Measurements from ENCODE around the gene DOCK10. TPM values are rescaled to one million over a fixed set of nuclear protein-coding genes. Genes with fewer than 3 reads are reported as not detected.

The DOCK10 gene
- total RNA-seq, 1 donor from 2014 or later: 205 TPM

DNA sequence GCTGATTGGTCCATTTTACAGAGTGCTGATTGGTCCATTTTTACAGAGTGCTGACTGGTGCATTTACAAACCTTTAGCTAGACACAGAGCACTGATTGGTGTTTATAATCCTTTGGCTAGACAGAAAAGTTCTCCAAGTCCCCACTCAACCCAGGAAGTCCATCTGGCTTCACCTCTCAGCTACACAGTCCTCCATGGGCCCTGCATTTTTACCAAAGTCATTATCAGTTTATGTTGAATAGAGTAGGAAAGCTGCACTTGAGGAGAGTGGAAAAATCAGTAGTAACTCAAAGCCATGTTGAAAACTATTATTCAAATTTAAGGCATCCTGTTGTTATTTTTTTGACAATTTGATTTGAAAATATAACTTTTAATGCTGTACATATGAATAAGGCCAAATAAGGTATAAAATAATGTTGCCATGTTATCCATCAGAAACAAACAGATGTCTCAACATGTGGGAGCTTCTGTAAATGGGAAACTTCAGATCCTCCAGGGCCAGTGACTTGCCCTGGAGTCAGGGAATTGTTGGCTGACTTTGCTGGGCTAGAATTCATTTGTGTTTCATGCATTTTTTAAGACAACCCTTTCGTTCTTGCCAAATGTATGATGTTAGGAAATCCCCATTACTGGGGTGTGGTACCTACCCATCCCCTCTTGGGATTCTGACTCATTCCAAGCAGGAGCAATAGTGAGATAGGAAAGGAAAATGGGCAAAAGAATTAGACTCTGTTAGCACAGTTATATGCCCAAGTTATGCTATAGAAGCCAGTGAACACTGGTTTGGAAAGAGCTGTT is 288.3 kb downstream of the DOCK10 start:
- intact Hi-C loops (cut with micrococcal nuclease): no loop called here

DNA sequence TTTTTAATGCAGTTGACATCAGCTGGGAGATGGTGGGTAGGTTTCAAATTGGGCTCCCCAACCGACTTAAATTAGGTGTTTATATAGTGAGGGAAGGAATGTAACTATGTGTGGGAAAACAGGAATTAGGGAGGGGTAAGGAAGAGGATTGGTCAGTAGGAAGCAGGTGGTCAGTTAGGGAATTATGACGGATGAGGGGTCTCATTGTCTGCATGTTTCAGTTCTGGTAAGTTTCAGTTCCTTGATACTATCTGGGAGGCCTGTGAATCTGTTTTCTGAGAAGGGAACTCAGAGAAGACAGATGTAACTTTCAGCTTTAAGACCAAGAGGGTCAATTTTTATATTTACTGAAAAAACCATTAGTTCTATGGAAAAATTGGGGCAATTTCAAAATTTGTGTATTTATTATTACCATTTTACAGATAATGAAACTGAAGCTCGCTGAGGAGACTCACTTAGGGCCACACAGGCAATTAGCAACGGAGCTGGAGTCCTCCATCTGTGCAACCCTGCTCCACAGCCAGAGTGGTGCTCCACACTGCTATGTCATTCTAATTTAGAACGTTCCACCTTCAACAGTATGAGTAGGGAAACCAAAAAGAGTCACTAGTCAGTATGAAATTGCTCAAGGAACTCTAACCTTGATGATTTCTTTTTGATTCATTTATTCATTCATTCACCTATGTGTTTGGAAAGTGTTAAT is 290.1 kb downstream of the DOCK10 start:
- intact Hi-C loops (cut with micrococcal nuclease): no loop called here

DNA sequence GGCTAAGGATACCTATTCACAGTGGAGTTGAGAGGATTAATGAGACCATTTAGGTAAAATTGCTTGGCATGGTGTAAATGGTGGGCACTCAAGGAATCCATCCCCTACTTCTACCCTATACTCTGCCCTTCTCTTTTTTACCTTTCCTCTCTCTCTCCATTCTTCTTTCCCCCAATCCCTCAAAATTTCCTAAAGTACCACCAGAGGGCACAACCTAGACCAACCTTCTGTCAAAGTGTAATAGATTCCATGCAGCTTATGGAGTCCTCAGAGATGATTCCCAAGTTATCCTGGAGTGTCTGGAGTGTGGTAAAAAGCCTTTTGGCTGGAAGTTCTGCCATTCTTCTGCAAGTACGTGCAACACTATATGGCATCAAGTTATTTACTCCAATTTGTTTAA is 293.1 kb downstream of the DOCK10 start:
- intact Hi-C loops (cut with micrococcal nuclease): no loop called here

DNA sequence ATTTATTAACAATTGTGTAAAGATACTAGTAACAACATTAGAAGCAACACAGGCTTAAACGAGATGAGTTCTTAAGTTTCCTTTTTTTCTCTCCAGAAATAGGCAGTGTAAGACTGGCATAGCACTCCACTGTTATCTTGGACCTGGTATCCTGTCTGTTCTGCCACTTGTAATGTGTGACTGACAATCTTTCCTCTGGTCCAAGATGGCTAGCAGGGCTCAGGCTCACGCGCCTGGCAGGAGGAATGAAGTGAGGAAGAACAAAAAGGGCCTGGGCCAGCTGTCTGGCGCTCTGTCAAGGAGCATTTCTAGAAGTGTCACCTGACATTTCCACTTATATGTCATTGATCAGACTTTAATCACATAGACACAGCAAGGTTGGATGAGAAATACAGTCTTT is 294.5 kb downstream of the DOCK10 start:
- intact Hi-C loops (cut with micrococcal nuclease): no loop called here

DNA sequence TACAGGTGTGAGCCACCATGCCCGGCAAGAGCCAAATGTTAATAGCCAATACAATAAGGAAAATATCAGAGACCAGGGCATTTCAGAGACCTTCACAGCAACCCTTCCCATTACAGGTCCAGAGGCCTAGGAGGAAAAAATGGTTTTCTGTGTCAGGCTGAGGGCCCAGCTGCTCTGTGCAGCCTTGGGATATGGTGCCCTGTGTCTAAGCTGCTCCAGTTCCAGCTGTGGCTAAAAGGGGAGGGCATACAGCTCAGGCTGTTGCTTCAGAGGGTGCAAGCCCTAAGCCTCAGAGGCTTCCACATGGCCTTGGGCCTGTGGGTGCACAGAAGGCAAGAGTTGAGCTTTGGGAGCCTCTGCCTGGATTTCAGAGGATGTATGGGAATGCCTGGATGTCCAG is 306.0 kb downstream of the DOCK10 start:
- intact Hi-C loops (cut with micrococcal nuclease): no loop called here

- intact Hi-C loops (cut with micrococcal nuclease): no loop called here
Measured at GRCh38 chr2:224734949-224735348, 307.3 kb downstream of the DOCK10 start.

DNA sequence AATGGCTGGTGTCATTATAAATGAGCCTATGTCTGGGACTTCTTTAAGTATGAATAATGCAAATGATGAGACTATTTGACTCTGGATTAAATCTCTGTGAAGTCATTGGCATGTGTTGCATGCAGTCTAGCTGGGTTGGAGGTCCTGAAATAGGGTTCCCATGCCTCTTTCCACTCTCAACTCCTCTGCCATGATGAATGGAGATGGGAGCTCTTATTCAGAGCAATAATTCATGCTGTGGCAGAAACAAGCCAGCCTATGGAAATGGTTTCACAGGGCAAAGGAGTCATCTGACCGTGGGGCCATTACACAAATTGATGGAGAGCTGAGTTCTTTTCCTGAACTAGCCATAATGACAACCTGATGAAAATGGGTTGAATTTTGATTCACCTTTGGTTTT is 310.6 kb downstream of the DOCK10 start:
- intact Hi-C loops (cut with micrococcal nuclease): no loop called here

DNA sequence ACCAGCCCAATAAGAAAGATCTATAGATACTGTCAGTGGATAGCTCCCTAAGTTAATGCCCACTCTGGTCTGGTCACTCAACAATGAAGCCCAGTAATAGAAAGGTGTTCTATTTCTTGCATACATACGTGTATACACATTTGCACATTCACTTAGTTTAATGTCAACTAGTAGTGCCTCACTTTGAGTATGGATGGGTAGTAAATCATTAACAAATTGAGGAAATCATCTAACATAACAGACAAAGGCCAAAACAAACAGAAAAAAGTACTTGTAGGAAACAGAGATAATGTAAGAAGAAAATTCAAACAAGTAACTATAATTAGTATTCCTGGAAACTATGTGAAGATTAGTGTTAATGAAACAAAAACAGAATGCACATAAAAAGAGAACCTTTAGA is 312.8 kb downstream of the DOCK10 start:
- intact Hi-C loops (cut with micrococcal nuclease): no loop called here

GRCh38 chr2:224724331-224724730 is 317.9 kb downstream of the DOCK10 start:
- intact Hi-C loops (cut with micrococcal nuclease): no loop called here

- intact Hi-C loops (cut with micrococcal nuclease): no loop called here
Measured at GRCh38 chr2:224723586-224724217, 318.6 kb downstream of the DOCK10 start.

DNA sequence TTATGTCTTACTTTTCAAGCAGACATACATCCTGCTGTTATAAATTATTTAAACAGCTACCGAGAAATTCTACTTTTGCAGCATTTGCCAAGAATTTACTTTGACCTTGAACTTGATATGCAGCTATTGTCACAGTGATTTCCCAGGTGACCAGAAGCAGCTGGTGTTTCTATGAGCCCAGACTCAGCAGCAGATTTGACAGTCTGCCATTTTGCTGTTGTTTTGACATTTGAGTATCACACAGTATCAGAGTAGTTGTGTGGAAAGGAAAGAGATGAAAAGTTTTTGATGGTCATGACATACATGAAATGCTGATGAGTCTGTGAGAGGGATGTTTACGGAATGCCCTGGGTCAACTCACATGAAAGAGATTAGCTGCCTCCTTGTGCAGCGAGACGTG is 319.5 kb downstream of the DOCK10 start:
- intact Hi-C loops (cut with micrococcal nuclease): no loop called here

DNA sequence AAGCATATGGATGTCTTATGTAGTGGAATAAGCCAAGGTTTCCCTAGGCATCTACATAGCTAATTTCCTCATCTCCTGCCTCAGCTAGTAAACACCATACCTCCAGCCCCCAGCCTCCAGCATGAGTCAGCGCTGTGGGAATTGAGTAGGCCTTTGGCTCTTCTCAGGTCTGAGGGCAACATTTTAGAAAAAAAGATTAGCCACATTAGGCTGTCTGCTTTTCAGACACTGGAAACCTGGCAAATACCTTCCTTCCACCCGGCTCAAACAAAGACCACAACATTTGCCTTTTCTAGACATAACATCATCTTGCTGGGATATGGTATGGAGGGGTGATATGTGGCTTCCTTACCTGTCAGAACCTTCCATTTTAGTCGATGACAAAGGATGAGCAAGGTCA is 320.0 kb downstream of the DOCK10 start:
- intact Hi-C loops (cut with micrococcal nuclease): no loop called here

DNA sequence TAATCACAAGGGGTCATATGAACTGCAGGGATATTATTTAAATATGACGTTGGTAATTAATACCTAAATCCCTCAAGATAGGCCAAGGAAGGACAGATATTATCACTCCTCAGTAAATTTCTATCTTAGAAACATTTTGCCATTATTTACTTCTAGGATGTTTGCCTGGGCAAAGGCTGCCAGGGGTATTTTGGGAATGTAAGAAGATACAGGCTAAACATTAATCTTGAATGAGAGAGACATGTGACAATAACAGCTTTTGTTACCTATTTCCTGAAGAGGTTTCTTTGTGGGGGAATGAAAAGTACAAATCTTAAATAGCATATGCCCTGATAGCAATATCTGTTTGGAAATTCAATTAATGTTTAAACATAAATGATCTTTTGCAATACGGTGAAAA is 325.3 kb downstream of the DOCK10 start:
- intact Hi-C loops (cut with micrococcal nuclease): no loop called here

DNA sequence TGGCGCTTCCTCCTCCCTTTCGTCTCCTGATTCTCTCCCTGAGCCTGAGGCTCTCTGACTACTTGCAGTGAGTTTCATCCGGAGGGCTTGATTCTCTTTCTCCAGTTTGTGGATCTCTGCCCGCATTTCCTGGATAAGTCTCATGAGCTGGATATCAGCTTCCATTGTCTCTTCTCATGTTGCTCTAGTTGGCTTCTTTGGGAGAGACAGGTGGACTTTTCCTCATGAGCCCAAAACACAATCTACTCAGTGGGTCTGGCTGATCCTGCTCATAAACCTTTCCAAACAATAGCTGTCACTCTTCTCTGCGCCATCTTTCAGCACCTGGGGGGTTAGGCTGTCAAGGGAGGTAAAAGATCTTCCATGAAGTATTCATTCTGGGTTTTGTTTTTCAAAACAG is 326.1 kb downstream of the DOCK10 start, which contains the start of gene CCDC195:
Gene CCDC195, minus strand, starts transcription at position 165 of the 400 bp plus-strand sequence. Its CDS starts 0 bp downstream, at position 165.
- intact Hi-C loops (cut with micrococcal nuclease): no loop called here
